ENCODE results near the gene PPP1R36.
"Not testable (repeated sequence)": the region's sequence is repeated elsewhere in the genome, so short reads cannot be mapped to it uniquely, and the experiment has no call there.

The PPP1R36 gene

DNA sequence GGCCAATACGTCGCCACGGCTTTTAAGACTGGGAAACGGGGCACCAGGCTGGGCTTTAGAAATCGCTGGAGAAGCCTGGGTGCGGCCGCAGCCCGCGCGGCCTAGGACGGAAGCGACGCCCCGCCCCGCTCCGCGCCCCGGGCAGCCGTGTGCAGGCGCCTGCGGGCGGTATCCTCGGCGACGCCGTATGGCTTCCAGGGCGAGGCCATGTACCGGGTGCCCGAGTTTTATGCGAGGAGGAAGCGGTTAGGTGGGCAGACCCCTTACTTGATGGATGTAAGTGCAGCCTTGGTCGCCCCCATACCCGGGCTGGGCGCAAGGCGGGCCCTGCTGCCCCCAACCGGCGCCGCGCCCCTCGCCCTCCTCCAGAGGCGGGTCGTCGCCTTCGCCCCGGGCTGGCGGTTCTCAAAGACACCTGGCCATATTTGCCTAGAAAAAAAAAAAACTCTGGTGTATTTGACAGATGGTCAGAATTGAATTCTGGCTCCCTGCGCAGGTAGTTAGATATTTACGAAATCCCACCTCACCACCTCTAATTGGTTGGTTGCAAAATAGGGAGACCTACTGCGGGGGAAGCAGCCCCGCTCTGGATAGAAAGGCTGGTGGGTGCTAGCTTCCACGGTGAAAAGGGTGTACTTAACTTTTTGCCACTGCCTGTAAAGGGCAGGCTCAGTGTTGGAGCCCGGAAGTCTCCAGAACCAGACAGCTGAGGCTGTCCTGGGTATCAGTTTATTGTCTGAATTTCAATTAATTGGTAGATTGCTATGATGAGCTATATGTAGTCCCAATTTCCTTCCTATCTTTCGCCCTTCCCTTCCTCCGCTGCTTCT is at the start of gene PPP1R36:
Gene PPP1R36 (plus strand): TSS at position 171 of the 830 bp plus-strand sequence. CDS start 37 bp downstream, at position 208.
- DNase-seq (ENCODE audit: low read depth), result no peak

- no peak for DNase-seq (ENCODE audit: low read depth)
Measured at GRCh38 chr14:64500088-64500487, 49.7 kb upstream of the PPP1R36 start.

DNA sequence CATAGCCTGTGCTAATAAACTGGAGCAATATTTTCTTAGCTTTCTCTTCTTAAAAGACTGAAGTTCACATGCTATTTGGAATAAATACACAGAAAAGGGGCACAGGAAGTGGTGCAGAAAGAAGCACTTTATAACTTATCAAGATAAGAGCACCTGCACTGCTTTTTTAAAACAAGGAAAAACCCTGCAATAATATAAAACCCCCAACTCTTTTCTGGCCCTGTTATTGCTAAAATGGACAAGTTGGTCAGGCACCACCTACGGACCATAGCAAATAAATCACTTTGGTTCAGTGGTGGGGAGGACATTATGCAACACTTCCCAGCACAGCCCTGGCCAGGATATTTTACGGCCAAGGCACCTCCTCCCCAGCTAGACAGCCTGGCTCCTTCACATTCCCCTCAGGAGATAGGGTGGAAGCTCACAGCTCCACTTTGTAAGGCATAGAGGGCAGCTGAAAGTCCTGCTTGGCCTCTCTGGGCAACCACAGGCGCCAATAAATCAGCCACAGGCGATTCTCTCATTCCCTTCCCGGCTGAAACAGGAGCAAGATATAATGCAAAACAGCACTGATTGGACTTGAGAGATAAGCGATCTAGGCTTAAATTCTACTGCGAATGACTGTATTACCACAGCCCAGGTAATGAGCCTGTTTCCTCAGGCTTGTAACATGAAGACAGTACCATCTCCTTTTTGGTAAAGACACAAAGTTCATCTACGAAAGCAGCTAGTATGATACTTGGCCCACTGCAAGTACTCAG is 48.2 kb upstream of the PPP1R36 start:
- DNase-seq (ENCODE audit: low read depth), result peak; percentile 42

- no peak for DNase-seq (ENCODE audit: low read depth)
Measured at GRCh38 chr14:64502456-64502855, 47.3 kb upstream of the PPP1R36 start.

DNA sequence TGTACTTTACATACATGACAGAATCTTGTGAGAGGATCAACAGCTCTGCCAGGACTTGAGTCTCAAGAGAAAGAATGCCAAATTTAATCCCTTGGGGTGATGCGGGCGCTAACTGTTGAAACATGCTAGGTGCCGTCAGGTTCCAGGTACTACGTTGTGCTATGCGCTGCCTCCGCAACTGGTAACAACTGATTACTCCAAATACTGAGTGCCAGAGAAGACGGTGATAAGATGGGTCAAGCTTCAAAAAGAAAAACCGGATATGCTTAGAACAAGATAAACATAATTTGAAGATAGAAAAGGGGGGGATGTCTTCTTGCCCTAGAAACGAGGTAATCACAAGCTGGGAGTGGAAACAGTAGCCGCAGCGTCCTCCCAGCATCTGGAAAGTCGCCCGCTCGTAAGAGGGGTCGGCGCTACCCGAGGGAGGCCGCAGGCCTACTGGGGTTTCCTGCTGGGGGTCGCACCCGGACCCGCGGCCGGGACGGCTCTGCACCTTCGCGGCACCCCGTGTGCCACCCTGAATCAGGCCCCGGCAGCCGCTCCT is 46.8 kb upstream of the PPP1R36 start:
- DNase-seq (ENCODE audit: low read depth), result no peak

DNA sequence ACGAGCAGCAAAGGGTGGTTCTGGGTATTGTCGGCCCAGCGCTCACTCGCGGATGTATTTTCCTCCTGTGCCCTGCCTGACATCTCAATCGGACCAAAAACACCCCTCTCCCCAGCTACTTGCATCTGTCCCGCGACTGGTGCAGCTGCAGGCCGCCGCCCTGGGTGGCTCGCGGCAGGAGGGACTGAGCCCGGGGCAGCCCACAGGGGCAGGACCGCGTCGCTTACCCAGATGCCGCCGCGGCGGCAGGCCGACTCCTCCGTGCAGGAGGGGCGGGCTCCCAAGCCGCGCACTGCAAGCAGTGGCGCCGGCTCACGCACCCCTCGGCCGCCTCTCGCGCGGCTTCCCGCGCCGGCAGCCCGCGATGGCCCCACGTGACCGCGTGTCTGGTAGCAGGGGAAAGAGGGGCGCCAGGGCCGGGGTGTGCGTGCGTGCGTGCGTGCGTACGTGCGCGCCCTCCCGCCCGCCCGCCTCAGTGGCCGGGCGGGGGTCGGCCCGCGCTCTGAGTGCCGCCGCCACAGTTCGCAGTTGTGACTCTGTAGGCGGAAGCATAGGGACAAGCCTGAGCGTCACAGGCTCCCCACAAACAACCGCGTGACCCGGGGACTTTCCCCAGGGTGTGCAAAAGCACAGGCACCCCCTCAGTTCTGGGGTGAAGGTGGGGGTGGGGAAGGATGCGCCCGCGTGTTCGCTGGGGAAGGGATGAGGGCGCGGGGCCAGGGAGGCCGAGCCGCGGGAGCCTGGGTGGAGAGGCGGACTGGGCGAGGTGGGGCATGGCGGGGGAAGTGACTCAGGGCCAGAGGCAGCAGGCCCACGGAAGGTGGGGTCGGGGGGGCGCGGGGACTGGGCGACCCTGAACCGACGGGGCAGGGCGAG is 46.1 kb upstream of the PPP1R36 start, which contains the start of gene ZBTB25:
Gene ZBTB25 (minus strand): TSS at position 405 of the 876 bp plus-strand sequence. CDS start 13,305 bp downstream, outside the sequence.
- DNase-seq (ENCODE audit: low read depth), result peak; percentile 88

DNA sequence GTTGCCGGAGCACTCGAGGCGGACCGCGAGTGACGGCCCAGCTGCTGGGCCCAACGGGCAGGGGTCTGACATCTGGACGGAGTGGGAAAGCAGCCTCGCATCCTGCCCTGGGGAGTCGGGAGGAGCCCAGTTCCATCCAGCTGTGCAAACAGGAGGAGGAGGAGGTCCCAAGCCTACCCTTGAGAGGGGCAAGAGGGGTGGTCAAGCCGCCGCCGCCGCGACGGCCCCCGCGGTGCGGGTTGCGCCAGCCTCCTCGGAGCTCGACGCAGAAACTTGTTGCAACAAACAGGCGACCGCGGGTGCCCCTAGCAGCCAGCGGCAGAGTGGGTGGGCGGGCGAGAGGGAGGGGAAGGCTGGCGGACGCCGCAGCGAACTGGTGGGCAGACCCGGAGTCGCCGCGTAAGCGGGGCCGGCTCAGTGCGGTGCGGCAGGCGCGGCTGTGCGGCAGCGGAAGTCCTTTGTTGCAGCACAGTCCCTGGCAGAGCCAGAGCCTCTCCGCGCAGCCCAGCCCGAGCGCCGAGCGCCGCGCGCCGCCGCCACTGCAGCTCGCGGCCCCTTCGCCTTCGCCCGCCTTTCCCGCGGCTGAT is 45.4 kb upstream of the PPP1R36 start, which contains the start of gene ZBTB1:
Gene ZBTB1 (plus strand): TSS at position 461 of the 587 bp plus-strand sequence. CDS start 16,735 bp downstream, outside the sequence.
- DNase-seq (ENCODE audit: low read depth), result peak; percentile 81

DNA sequence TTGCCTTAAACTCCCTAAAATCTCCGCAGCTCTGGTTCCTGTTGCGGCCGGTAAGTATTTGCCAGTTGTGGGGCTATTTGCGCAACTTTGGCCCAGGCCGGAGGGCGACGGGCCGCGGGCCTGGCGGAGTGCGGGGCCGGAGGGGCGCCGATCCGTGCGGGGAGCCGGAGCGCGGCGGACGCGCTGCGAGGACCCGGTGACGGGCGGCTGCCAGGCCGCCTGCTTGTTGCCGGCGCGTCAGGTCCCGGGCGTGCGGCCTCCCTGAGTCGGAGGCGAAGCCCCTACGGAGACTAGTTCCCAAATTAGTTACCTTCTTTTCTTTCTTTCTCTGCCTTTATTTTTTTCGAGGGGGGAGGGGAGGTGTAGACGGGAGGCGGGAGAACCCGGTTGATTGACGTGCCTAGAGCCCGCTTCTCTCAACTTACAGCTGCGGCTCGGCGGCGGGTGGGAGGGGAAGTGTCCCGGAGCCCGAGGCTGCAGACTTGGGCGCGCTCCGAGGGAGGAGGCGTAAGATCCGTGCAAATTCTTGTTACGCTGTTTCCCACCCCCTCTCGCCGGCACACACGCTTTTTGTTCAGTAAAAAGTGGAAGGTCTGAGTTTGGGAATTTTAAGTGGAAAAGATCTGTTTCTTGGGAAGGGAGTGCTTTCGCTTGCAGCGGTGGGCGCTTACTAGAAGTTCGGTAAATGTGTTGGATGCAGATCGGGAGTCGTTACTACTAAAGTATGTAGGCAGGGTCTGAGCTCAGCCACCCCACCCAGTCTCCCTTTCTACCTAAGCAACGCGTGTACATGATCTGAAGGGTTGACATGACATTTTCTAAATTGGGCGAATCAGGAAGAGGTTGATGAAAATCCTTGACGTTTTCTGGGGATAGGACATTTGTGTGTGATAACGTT is 44.6 kb upstream of the PPP1R36 start:
- DNase-seq (ENCODE audit: low read depth), result peak; percentile 81

- no peak for DNase-seq (ENCODE audit: low read depth)
Measured at GRCh38 chr14:64506721-64507120, 43.0 kb upstream of the PPP1R36 start.

DNA sequence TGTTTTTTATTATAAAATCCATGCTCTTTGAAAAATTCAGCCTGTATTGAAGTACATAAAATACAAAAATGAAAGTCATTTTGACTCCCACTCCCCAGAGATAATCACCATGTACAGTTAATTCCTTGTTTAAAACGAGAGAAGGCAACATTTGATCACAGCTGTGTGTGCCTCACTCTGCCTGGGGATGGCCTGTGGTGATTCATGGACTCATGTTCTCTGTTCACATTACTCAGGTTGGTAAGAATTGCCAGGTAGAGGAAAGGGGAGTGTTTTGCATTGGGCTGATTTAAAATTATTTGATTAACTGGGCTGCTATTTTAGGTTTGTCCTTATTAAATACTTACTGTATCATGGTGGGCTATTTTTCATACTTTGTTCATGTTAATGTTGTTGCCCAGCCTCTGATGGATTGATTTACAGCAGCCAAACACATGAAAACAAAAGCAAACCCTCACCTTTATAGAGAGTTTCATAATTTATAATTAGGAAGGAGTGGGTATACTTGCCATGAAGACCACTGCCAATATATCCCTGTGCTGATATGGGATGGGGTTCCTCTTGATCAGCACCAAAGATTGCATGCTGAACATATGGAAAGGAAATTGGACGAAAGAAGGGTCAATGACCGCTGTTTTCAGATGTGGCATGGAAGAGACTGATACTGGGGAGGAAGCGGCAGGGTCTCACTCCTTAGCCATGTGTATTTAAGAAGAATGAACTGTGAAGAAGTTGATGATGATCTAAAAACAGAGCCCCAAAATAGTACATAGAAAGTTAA is 42.2 kb upstream of the PPP1R36 start:
- DNase-seq (ENCODE audit: low read depth), result no peak

DNA sequence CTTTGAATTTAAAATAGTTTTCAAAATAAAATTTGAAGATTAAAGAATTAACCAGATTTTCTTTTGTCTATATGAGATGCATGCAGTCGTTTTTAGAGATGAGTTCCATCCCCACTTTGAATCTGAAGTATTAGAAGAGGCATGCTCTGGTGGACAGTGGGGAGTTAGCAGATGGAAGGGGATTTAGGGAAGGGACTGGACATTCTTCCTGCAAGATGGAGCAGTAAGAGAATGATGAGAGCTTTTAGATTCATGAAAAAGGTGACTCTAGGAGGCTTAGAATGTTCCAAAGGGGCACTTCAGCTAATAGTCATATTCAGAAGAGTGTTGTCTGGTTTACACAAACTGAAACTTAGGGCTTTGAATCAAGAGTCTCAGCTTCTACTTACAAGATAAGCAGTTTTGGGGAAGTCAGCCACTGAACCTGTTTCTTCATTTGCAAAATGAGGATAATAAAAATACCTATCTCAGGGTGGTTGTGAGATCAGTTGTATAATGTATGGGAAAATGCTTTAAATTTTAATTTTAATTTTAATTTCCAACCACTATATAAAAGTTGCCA is 41.5 kb upstream of the PPP1R36 start:
- DNase-seq (ENCODE audit: low read depth), result no peak

DNA sequence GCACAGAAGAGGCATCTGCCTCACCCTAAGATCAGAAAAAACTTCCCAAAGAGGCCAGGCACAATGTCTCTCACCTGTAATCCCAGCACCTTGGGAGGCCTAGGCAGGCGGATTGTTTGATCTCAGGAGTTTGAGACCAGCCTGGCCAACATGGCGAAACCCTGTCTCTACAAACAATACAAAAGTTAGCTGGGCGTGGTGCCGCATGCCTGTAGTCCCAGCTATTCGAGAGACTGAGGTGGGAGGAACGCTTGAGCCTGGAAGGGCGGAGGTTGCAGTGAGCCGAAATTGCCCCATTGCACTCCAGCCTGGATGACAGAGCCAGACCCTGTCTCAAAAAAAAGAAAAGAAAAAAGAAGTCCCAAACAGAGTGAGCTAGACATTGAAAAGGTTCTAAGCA is 40.7 kb upstream of the PPP1R36 start:
- no peak for DNase-seq (ENCODE audit: low read depth)

GRCh38 chr14:64510825-64511671 is 38.7 kb upstream of the PPP1R36 start:
- DNase-seq (ENCODE audit: low read depth), result peak; percentile 49

- no peak for DNase-seq (ENCODE audit: low read depth)
Measured at GRCh38 chr14:64513271-64513670, 36.5 kb upstream of the PPP1R36 start.

GRCh38 chr14:64515053-64515452 is 34.7 kb upstream of the PPP1R36 start:
- no peak for DNase-seq (ENCODE audit: low read depth)

DNA sequence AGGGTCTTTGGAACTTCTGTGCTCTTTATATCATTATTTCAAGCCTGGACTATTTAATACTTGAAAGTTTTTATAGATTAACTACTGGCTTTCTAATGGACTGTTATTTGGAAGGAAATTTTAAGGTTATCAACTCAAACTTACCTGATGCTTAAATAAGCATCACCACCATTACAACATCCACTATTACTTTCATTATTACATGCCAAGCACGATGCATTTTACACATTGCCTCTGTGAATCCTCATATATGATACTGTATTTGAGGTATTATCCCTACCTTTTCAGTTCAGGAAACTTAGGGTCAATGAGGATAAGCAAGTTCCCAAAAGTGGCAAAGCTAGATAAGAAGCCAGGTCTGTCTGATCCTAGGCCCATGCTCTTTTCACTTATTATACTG is 32.8 kb upstream of the PPP1R36 start:
- no peak for DNase-seq (ENCODE audit: low read depth)

DNA sequence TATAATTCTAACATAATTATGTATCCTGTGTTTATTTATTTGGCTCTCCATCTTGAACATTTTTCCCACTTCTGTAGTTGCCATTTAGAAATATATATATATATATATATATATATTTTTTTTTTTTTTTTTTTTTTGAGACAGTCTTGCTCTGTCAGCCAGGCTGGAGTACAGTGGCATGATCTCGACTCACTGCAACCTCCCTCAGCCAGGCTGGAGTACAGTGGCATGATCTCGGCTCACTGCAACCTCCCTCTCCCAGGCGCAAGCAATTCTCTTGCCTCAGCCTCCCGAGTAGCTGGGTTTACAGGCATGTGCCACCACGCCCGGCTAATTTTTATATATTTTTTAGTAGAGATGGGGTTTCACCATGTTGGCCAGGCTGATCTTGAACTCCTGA is 32.1 kb upstream of the PPP1R36 start:
- not testable (repeated sequence) for DNase-seq (ENCODE audit: low read depth)

DNA sequence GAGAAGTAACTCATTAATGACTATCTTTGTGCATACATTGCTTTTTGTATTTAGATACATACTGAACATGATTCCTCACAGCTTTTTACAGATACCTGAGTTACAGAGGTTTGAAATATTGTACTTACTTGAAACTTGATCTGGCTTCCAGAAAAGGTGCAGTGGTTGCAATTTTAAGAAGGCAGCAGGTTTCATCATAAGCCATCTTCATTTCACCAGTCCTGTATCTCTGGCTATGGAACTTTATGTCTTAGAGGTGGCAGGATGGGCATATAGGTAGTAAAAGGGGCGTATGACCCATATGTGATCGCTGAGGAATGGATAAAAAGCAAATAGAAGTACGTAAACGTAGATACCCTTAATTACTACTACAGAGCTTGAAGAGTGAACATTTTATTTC is 31.5 kb upstream of the PPP1R36 start:
- DNase-seq (ENCODE audit: low read depth), result no peak
